GDM1 (cell line): ENCODE measurements around the gene PANK3.
"Not testable (repeated sequence)": the region's sequence is repeated elsewhere in the genome, so short reads cannot be mapped to it uniquely, and the experiment has no call there.

Experiments
- DNase-seq: peaks from one replicate; lab custom pipeline; 2025; lab: John Stamatoyannopoulos, UW

Gene PANK3

DNA sequence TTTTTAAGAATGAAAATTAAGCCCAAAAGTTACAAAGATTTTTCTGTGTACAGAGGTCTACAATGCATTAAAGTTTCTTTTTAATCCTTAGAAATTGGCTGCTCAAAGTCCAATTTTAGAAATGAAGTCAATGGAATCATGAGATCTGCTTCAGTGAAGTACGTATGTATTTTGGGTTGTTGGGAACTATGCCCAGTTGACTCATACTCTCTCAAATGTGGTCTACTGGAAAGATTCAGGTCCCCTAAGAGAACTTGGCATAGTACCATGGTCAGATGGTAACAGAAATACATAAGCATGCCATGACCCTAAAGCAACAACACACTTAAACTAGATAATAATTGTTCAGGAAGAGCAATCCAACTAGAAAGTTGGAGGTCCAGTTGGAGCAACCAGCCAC is 27.0 kb downstream of the PANK3 start:
- no peak for DNase-seq

GRCh38 chr5:168550656-168551055 is 28.5 kb downstream of the PANK3 start:
- no peak for DNase-seq

DNA sequence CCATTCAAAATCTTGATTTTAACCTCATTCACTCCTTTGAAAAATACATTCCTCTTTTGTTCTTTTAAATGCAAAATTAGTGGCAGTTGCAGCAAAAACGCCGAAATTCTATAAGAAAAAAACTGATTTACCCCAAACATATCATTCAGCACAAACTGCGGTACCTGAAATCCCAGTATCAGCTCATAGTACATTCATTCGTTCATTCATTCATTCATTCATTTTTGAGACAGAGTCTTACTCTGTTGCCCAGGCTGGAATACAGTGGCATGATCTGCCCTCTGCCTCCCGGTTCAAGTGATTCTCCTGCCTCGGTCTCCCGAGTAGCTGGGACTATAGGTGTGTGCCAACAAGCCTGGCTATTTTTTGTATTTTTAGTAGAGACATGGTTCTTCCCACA is 29.6 kb downstream of the PANK3 start:
- no peak for DNase-seq

- DNase-seq, result no peak
These were observed 42.0 kb downstream of the PANK3 start for GRCh38 chr5:168537176-168537575.

- DNase-seq, result not testable (repeated sequence)
These were observed 44.8 kb downstream of the PANK3 start for GRCh38 chr5:168534351-168534750.

DNA sequence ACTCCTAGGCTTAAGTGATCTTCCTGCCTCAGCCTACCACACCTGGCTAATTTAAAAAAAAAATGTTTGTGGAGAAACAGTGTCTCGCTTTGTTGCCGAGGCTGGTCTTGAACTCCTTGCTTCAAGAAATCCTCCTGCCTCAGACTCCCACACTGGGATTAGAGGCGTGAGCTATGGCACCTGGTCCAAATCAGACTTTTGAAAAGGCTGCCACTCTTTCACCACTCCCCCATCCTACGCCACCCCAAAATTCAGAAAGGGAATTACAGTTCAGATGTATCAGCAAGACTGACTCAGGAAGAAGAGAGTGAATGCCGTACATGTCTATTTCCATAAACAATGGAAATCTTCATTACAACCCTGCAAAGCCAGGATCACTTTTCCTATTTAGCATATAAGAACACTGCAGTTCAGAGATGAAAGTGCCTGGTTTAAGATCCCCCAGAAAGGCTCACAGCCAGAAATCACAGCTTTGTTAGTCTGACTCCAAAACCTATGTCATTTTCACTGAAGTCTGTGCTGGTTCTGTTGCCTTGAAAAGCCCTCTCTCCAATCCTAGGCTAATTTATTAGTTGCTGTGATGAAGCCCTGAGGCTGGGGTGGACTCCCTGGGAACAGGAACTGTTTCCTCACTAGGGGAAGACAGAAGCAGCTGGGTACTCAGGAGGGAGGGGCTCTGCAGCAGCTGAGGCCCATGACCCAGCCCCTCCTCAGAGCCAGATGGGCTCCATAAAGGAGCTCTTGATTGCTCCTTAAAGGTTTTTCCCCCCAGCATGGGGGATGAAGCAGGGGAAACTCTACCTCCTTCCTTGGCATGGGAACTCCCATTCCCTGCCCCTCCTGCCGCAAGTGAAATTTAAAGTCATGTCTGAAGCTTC is 46.9 kb downstream of the PANK3 start:
- DNase-seq, result no peak

- no peak for DNase-seq
These were observed 48.0 kb downstream of the PANK3 start for GRCh38 chr5:168531191-168531590.

- DNase-seq, result no peak
These were observed 48.5 kb downstream of the PANK3 start for GRCh38 chr5:168530621-168531150.

DNA sequence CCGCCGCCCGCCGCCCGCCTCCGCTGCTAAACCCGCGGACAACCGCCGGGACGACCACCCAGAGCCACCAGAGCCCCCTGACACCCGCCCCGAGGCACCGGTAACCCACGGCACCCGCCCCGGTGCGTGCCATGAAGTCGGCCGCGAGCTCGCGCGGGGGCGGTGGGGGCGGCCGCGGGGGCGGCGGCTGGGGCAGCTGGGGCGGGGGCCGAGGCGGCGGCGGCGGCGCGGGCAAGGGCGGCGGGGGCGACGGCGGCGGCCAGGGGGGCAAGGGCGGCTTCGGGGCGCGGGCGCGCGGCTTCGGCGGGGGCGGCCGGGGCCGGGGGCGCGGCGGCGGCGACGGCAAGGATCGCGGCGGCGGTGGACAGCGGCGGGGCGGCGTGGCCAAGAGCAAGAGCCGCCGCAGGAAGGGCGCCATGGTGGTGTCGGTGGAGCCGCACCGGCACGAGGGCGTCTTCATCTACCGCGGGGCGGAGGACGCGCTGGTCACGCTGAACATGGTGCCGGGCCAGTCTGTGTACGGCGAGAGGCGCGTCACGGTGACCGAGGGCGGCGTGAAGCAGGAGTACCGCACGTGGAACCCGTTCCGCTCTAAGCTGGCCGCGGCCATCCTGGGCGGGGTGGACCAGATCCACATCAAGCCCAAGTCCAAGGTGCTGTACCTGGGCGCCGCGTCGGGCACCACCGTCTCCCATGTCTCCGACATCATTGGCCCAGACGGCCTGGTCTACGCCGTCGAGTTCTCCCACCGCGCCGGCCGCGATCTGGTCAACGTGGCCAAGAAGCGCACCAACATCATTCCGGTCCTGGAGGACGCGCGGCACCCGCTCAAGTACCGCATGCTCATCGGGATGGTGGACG is 49.6 kb downstream of the PANK3 start:
- no peak for DNase-seq

DNA sequence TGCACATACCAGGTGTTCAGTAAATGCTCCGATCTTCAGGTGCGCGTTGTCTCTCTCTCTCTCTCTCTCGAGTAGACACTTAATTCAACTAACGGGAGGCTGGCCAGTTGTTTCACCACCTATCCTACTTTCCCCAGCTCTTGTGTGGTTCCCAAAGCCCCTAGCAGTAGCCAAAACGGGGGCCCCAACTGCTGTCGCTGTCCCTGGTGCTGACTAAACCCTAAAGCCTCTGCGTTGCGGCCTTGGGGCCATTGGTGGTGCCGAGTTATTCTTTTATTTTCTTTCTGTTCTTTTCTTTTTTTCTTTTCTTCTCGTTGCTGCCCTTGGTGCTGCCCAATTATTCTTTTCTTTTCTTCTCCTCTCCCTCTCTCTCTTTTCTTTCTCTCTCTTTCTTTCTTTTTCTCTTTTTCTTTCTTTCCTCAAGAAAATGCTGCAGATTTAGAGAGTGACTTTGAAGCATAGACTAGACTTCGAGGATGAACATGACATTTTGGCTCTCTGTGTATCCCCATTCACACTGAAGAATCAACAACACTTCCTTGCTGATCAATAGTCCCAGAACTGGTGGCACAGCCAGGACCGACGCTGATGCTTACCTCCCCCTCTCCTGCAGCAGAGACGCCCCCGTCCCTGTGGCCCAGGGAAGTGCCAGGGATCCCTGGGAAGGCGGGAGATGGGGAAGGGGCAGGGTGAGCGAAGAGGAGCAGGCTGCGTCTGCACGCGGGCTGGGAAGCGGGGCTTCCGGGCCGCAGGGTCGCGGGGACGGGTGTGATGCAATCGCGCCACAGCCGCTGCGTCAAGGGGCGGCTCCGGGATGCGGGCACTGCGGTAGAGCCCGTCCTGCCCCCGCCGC is 50.4 kb downstream of the PANK3 start, which contains the start of gene FBLL1:
Gene FBLL1, plus strand, starts transcription at position 785 of the 853 bp plus-strand sequence. CDS start 200 bp downstream, outside the sequence.
- DNase-seq, result no peak

GRCh38 chr5:168527756-168528295 is 51.3 kb downstream of the PANK3 start:
- DNase-seq, result no peak

DNA sequence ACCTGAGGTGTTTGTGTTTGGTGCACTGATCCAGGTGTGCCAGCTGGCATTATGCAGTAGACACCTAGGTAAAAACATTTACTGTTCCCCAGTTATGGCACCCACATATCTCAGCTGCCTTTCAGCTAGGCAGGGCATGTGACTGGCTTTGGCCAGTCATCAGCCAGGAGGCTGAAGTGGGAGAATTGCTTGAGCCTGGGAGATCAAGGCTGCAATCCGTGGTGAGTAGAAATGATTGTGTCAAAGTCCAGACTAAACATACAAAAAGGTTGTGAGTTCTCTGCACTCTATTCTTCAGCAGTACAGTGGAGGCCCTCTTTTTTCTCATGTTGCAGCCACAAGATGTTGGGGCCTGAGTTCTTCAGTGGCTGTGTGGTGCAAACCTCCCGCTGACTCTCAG is 53.3 kb downstream of the PANK3 start:
- no peak for DNase-seq

DNA sequence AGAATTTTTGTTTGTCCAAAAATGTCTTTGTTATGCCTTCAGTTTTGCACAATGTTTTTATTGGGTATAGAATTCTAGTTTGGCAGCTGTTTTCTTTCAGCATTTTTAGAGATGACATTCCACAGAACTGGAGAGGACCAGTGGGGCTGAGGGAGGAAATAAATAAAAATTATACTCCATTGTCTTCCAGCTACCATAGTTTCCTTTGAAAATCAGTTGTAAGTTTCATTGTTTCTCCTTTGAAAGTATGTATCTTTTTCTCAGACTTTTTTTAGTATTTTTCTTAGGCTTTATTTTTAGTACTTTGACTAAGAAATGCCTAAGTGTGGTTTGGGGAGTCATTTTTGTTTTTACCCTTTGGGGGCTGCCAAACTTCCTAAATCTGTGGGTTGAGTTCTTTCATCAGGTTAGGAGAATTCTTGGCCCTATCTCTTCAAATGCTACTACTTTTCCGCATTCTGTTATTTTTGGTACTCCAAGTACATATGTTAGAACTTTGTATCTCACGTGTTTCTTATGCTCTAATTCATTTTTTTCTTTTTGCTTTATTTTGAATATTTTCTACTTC is 65.2 kb downstream of the PANK3 start:
- DNase-seq, result no peak

- DNase-seq, result no peak
These were observed 76.5 kb downstream of the PANK3 start for GRCh38 chr5:168502563-168503237.
